HEK293 (cell line): ENCODE results near the gene NXNL2.
A peak's percentile ranks its signal among the peaks of the same experiment; 100 is the strongest.

Source experiments
- CTCF ChIA-PET: fragments of 350-600 bp; formaldehyde crosslinking; extraction: SDS; loops from one replicate; lab custom pipeline; 2021; ENCODE audit warnings: antibody characterized with exemption; lab: Yijun Ruan, JAX
- POLR2A ChIA-PET: fragments of 300-600 bp; formaldehyde crosslinking; extraction: SDS; loops from one replicate; lab custom pipeline; 2020; ENCODE audit warnings: antibody characterized with exemption, inconsistent platforms; lab: Yijun Ruan, JAX
- H3K27ac ChIP-seq: fragments of 200-500 bp; sonication (Bioruptor generic); 2 replicates; pipeline ENCODE4 v1.5.1; 2014; ENCODE audit warnings: low read depth, low read length, control low read depth, inconsistent platforms; ENCODE audit errors: extremely low read depth
- H3K36me3 ChIP-seq, 2 experiments: fragments of 200-500 bp in 1 of 2; sonication (Bioruptor generic) in 1 of 2; 1 replicate in 1 of 2; 2 replicates in 1 of 2; pipeline ENCODE4 v1.5.1; 2014 to 2017; ENCODE audit warnings: inconsistent platforms in 2 of 2, low read length in 2 of 2; ENCODE audit not compliant: control insufficient read depth in 2 of 2, insufficient read depth in 1 of 2
- H3K4me1 ChIP-seq: fragments of 200-500 bp; sonication (Bioruptor generic); 2 replicates; pipeline ENCODE4 v1.5.1; 2014; ENCODE audit warnings: mild to moderate bottlenecking, low read length, inconsistent platforms; ENCODE audit not compliant: control insufficient read depth, insufficient read depth
- H3K4me3 ChIP-seq: 2 replicates; pipeline ENCODE4 v1.5.1; 2011; ENCODE audit warnings: low read depth, mild to moderate bottlenecking, control low read depth, low read length, moderate library complexity
- H3K9me3 ChIP-seq: fragments of 200-500 bp; sonication (Bioruptor generic); 2 replicates; pipeline ENCODE4 v1.5.1; 2014; ENCODE audit warnings: low read depth, low read length, inconsistent platforms; ENCODE audit not compliant: control insufficient read depth, insufficient read depth
- FEZF1 ChIP-seq: fragments of 450-650 bp; formaldehyde crosslinking; IDR thresholded peaks from 2 replicates; pipeline ENCODE4 v1.5.1; 2016; ENCODE audit warnings: missing biosample characterization, missing genetic modification characterization
- GLIS1 ChIP-seq: fragments of 450-650 bp; formaldehyde crosslinking; IDR thresholded peaks from 2 replicates; pipeline ENCODE4 v1.5.1; 2016; ENCODE audit warnings: missing biosample characterization, missing genetic modification characterization
- GLIS2 ChIP-seq: fragments of 450-650 bp; formaldehyde crosslinking; IDR thresholded peaks from 2 replicates; pipeline ENCODE4 v1.5.1; 2016; ENCODE audit warnings: missing biosample characterization, missing genetic modification characterization
- HOXD13 ChIP-seq: sonication (generic); formaldehyde crosslinking; IDR thresholded peaks from 2 replicates; pipeline ENCODE4 v1.8.0; 2022; ENCODE audit warnings: missing genetic modification reagents, borderline replicate concordance
- KLF8 ChIP-seq: fragments of 450-650 bp; formaldehyde crosslinking; IDR thresholded peaks from 2 replicates; pipeline ENCODE4 v1.5.1; 2016; ENCODE audit warnings: missing biosample characterization, missing genetic modification characterization
- YY1 ChIP-seq: fragments of 450-650 bp; formaldehyde crosslinking; IDR thresholded peaks from 2 replicates; pipeline ENCODE4 v1.5.1; 2018; ENCODE audit warnings: missing biosample characterization, missing genetic modification characterization
- ZBTB48 ChIP-seq: fragments of 450-650 bp; formaldehyde crosslinking; IDR thresholded peaks from 2 replicates; pipeline ENCODE4 v1.5.1; 2016; ENCODE audit warnings: missing biosample characterization, missing genetic modification characterization
- ZFP41 ChIP-seq: fragments of 450-650 bp; formaldehyde crosslinking; IDR thresholded peaks from 2 replicates; pipeline ENCODE4 v1.5.1; 2016; ENCODE audit warnings: missing biosample characterization, missing genetic modification characterization, borderline replicate concordance
- ZNF157 ChIP-seq: fragments of 450-650 bp; formaldehyde crosslinking; IDR thresholded peaks from 2 replicates; pipeline ENCODE4 v1.5.1; 2016; ENCODE audit warnings: missing biosample characterization, missing genetic modification characterization
- ZNF169 ChIP-seq: fragments of 450-650 bp; formaldehyde crosslinking; IDR thresholded peaks from 2 replicates; pipeline ENCODE4 v1.5.1; 2016; ENCODE audit warnings: missing biosample characterization, missing genetic modification characterization
- ZNF211 ChIP-seq: fragments of 450-650 bp; formaldehyde crosslinking; IDR thresholded peaks from 2 replicates; pipeline ENCODE4 v1.5.1; 2016; ENCODE audit warnings: low read depth, missing biosample characterization, missing genetic modification characterization
- ZNF48 ChIP-seq: fragments of 450-650 bp; formaldehyde crosslinking; IDR thresholded peaks from 2 replicates; pipeline ENCODE4 v1.5.1; 2016; ENCODE audit warnings: missing biosample characterization, missing genetic modification characterization
- ZNF707 ChIP-seq: fragments of 450-650 bp; formaldehyde crosslinking; IDR thresholded peaks from 2 replicates; pipeline ENCODE4 v1.5.1; 2016; ENCODE audit warnings: missing biosample characterization, missing genetic modification characterization
- ZNF76 ChIP-seq: fragments of 450-650 bp; formaldehyde crosslinking; IDR thresholded peaks from 2 replicates; pipeline ENCODE4; 2016; ENCODE audit warnings: low read depth, missing biosample characterization, missing genetic modification characterization, borderline replicate concordance
- ZNF776 ChIP-seq: fragments of 450-650 bp; formaldehyde crosslinking; IDR thresholded peaks from 2 replicates; pipeline ENCODE4 v1.5.0; 2017; ENCODE audit warnings: missing biosample characterization, missing genetic modification characterization, borderline replicate concordance
- ZSCAN16 ChIP-seq: fragments of 450-650 bp; formaldehyde crosslinking; IDR thresholded peaks from 2 replicates; pipeline ENCODE4 v1.5.1; 2016; ENCODE audit warnings: missing biosample characterization, missing genetic modification characterization
- TF ChIP-seq, protein P1 (sequence below): sonication (generic); formaldehyde crosslinking; IDR thresholded peaks from 2 replicates; pipeline ENCODE4 v1.8.1; 2022; ENCODE audit warnings: mild to moderate bottlenecking, moderate library complexity, missing genetic modification reagents
- TF ChIP-seq, protein P2 (sequence below): fragments of 450-650 bp; formaldehyde crosslinking; IDR thresholded peaks from 2 replicates; pipeline ENCODE4 v1.5.1; 2016; ENCODE audit warnings: missing biosample characterization, missing genetic modification characterization
- TF ChIP-seq, protein P3 (sequence below): fragments of 450-650 bp; formaldehyde crosslinking; IDR thresholded peaks from 2 replicates; pipeline ENCODE4 v1.5.1; 2016; ENCODE audit warnings: missing biosample characterization, missing genetic modification characterization

NXNL2 gene

DNA sequence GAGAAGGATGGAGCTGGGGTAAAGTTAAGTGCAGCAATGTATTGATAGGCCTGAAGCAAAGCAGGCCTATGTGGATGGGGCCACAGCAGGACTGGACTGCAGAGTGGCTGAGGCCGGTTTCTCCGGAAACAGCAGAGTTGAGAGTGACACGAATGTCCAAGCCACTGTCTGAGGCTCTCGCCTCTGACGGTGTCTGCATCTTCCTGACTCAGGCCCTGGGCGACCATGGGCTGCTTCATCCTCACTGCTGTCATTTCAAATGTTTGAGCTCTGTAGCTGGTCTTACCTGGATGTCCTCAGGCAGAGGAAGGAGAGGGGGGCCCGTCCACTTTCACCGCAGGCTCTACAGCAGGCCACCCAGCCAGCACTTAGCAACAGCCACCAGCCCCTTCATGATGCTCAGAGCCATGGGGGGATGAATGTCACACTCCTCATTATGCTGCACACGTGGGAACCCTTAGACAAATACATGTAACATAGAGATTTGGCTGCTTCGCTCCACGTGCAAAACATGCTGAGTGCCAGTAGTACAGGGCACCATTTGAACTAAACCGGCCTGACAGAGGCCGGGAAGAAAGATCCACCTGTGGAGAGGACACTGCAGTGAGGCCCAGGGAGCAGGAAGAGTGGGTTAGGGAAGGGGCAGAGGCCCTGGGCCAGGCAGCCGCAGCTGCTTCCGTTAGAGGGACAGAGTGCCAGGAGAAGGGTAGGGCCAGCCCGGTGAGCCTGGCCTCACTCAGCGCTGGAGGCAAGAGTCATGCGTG, 31.7 kb upstream of the NXNL2 start:
- no peaks in the 10 kb centered on the region for H3K4me1 ChIP-seq
- no peak overlapping the region for H3K4me3 ChIP-seq
- ChIA-PET CTCF (interaction anchor here (0.6 kb wide), 1 partner anchor 30 kb away, joined by 3 read pairs; no protein-coding TSS in a partner anchor), POLR2A (no interaction called here)
- no peaks in the 10 kb centered on the region for H3K36me3 ChIP-seq
- H3K27ac ChIP-seq: no peak overlapping the region
- TF ChIP-seq ZNF157 (no peak), GLIS1 (no peak), ZSCAN16 (tag by site-specific recombination) (no peak), YY1 (tag by site-specific recombination) (no peak), ZNF48 (tag by site-specific recombination) (no peak)
- TF ChIP-seq, protein P1, sequence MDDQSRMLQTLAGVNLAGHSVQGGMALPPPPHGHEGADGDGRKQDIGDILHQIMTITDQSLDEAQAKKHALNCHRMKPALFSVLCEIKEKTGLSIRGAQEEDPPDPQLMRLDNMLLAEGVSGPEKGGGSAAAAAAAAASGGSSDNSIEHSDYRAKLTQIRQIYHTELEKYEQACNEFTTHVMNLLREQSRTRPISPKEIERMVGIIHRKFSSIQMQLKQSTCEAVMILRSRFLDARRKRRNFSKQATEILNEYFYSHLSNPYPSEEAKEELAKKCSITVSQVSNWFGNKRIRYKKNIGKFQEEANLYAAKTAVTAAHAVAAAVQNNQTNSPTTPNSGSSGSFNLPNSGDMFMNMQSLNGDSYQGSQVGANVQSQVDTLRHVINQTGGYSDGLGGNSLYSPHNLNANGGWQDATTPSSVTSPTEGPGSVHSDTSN (CRISPR knock-in tag): no peak
- TF ChIP-seq, protein P2, sequence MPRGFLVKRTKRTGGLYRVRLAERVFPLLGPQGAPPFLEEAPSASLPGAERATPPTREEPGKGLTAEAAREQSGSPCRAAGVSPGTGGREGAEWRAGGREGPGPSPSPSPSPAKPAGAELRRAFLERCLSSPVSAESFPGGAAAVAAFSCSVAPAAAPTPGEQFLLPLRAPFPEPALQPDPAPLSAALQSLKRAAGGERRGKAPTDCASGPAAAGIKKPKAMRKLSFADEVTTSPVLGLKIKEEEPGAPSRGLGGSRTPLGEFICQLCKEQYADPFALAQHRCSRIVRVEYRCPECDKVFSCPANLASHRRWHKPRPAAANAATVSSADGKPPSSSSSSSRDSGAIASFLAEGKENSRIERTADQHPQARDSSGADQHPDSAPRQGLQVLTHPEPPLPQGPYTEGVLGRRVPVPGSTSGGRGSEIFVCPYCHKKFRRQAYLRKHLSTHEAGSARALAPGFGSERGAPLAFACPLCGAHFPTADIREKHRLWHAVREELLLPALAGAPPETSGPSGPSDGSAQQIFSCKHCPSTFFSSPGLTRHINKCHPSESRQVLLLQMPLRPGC (tag by site-specific recombination): no peak
- TF ChIP-seq, all 188 proteins: peak for 0
- no peaks in the 10 kb centered on the region for H3K9me3 ChIP-seq

DNA sequence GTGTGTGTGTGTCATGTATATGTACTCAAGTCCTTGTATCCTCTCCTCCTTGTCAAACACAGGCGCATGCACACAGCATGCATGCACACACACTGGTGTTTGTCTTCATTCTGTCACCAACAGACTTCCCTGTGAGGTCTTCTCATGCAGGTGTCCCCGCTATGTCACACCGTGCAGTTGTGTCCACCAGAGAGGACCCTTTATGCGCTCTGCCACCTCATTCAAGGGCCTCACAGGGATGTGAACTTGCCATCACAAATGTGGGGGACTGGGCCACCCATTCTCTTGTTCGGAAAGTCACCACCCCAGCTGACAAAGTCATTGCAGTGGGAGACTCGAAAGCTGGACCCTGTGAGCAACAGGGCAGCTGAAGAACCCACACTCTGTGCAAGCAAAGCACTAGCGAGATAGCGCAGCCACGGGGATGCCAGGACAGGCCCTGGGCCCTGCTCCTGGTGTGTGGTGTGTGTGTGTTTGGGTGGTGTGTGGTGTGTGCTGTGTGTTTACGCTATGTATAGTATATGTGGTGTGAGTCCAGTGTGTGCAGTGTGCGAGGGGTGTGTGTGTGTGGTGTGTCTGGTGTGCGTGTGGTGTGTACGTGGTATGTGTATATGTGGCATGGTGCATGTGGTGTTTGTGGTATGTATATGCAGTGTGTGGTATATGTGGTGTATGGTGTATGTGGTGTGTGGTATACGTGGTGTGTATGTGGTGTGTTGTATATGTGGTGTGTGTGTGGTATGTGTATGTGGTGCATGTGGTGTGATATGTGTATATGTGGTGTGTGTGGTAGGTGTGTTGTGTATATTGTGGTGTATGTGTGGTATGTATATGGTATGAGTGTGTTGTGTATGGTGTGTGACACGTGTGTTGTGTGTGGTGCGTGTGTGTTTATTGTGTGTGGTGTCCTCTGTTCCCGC, 30.9 kb upstream of the NXNL2 start:
- H3K27ac ChIP-seq: no peak overlapping the region
- H3K4me3 ChIP-seq: no peak overlapping the region
- TF ChIP-seq HOXD13: no peak
- TF ChIP-seq ZNF211 (tag by site-specific recombination): peak; percentile 99
- TF ChIP-seq ZBTB48 (tag by site-specific recombination): no peak
- TF ChIP-seq, protein P3, sequence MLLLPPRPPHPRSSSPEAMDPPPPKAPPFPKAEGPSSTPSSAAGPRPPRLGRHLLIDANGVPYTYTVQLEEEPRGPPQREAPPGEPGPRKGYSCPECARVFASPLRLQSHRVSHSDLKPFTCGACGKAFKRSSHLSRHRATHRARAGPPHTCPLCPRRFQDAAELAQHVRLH (tag by site-specific recombination): no peak
- POLR2A ChIA-PET: no interaction called here
- CTCF ChIA-PET: interaction anchor here (0.6 kb wide), 1 partner anchor 29 kb away, joined by 3 read pairs; no protein-coding TSS in a partner anchor
- no peaks in the 10 kb centered on the region for H3K4me1 ChIP-seq
- no peaks in the 10 kb centered on the region for H3K36me3 ChIP-seq
- no peaks in the 10 kb centered on the region for H3K9me3 ChIP-seq

DNA sequence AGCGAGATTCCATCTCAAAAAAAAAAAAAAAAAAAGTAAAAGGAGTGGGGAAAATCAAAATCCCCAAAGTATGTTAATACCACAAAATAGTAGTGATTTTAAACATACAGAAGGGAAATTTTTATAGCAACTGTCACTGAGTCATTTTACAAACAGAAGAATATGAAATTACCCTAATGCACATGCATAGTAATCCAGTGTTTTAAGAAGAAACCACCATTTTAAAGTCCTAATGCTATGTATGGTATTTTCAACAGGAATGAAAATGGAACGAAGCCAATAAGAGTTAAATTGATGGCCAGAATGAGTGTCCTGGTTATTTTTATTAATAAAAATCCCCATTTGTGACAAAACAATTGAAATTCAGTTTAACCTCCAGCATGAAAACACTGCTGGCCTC, 26.7 kb upstream of the NXNL2 start:
- TF ChIP-seq ZFP41 (tag by site-specific recombination): no peak
- no peak for TF ChIP-seq GLIS2 (tag by site-specific recombination)
- TF ChIP-seq ZNF169 (tag by site-specific recombination): no peak
- TF ChIP-seq ZNF776 (tag by site-specific recombination): no peak
- no peak for TF ChIP-seq ZNF707 (tag by site-specific recombination)
- TF ChIP-seq KLF8 (tag by site-specific recombination): no peak
- TF ChIP-seq ZNF76 (tag by site-specific recombination): no peak
- no peak for TF ChIP-seq FEZF1 (tag by site-specific recombination)
- no peaks in the 10 kb centered on the region for H3K4me1 ChIP-seq
- CTCF ChIA-PET: interaction anchor here (0.5 kb wide), 1 partner anchor 338 kb away, joined by 4 read pairs; no protein-coding TSS in a partner anchor

More for the DNA sequence above, 26.7 kb upstream of the NXNL2 start:
- no peaks in the 10 kb centered on the region for H3K9me3 ChIP-seq
- POLR2A ChIA-PET: no interaction called here
- H3K4me3 ChIP-seq: no peak overlapping the region
- no peak overlapping the region for H3K27ac ChIP-seq
- H3K36me3 ChIP-seq: no peaks in the 10 kb centered on the region
